T-helper 1 cell treated with Interleukin-12 subunit alpha and Interleukin-12 subunit beta and Interleukin-4 antibody, amounts not matched to agents 30 μg/mL and 1 μg/mL, for 36 hours (primary cell): ENCODE data around the gene WNT4.
"Not testable (repeated sequence)": the region's sequence is repeated elsewhere in the genome, so short reads cannot be mapped to it uniquely, and the experiment has no call there.

Source experiments
- H3K27ac Mint-ChIP-seq: one replicate; pipeline ENCODE4 v1.8.0; 2021; ENCODE audit warnings: mild to moderate bottlenecking, mixed read lengths
- H3K27me3 Mint-ChIP-seq: one replicate; pipeline ENCODE4 v1.8.0; 2021; ENCODE audit warnings: low read depth, mixed read lengths
- H3K36me3 Mint-ChIP-seq: one replicate; pipeline ENCODE4 v1.8.0; 2021; ENCODE audit warnings: low read depth, mixed read lengths
- H3K4me1 Mint-ChIP-seq: one replicate; pipeline ENCODE4 v1.8.0; 2021; ENCODE audit warnings: low read depth, mixed read lengths
- H3K4me3 Mint-ChIP-seq: one replicate; pipeline ENCODE4 v1.8.0; 2021; ENCODE audit warnings: mild to moderate bottlenecking, moderate library complexity, mixed read lengths
- H3K9me3 Mint-ChIP-seq: one replicate; pipeline ENCODE4 v1.8.0; 2021; ENCODE audit warnings: mixed read lengths

The WNT4 gene

DNA sequence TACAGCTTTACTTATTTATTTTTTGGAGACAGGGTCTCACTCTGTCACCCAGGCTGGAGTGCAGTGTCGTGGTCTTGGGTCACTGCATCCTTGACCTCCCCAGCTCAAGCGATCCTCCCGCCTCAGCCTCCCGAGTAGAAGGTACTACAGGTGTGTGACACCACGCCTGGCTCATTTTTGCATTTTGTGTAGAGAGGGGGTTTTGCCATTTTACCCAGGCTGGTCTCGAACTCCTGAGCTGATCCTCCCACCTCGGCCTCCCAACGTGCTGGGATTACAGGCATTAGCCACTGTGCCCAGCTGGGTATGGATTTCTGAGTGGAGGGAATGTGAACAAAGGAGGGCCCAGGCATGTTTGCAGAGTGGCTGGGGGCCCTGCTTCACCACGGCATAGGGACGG is 44.1 kb downstream of the WNT4 start:
- peaks cover 42% of the 10 kb centered on the region for H3K36me3 Mint-ChIP-seq
- peaks cover 38% of the 10 kb centered on the region for H3K4me1 Mint-ChIP-seq

DNA sequence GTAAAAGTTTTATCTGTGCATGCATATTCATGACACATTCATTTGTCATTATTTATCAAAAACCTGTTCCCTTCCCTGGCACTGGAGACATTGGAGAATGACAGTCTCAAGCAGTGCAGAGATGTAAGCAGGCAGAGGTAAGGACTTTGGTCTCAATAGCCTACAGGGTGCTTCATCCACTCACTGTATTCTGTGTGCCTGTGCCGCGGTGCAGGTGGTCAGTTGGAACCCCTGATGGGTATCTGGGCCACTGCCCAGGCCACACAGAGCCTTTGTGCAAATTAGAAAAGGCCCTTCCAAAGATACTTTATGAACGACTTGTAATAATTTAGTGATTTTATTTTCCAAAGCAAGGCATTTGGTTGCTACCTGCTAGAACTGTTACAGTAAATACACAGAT is 46.4 kb downstream of the WNT4 start:
- Mint-ChIP-seq H3K9me3 (no peaks in the 10 kb centered on the region), H3K4me1 (peaks cover 36% of the 10 kb centered on the region), H3K36me3 (peaks cover 43% of the 10 kb centered on the region), H3K27ac (no peak overlapping the region), H3K4me3 (no peak overlapping the region), H3K27me3 (no peaks in the 10 kb centered on the region)

More for the DNA sequence above, 44.1 kb downstream of the WNT4 start:
- H3K27me3 Mint-ChIP-seq, result no peaks in the 10 kb centered on the region
- H3K4me3 Mint-ChIP-seq, result no peak overlapping the region
- no peaks in the 10 kb centered on the region for H3K9me3 Mint-ChIP-seq
- no peak overlapping the region for H3K27ac Mint-ChIP-seq

DNA sequence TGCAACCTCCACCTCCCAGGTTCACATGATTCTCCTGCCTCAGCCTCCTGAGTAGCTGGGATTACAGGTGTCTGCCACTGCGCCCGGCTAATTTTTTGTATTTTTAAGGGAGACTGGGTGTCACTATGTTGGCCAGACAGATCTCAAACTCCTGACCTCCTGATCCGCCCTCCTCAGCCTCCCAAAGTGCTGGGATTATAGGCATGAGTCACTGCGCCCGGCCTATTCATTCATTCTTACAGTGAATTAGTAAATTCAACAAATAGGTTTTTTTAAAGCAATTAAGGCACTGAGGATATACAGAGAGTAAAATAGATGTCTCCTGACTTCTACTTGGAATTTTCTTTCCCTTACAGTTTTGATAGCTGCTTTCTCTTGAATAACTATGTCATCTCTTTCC is 46.9 kb downstream of the WNT4 start:
- no peak overlapping the region for H3K27ac Mint-ChIP-seq

DNA sequence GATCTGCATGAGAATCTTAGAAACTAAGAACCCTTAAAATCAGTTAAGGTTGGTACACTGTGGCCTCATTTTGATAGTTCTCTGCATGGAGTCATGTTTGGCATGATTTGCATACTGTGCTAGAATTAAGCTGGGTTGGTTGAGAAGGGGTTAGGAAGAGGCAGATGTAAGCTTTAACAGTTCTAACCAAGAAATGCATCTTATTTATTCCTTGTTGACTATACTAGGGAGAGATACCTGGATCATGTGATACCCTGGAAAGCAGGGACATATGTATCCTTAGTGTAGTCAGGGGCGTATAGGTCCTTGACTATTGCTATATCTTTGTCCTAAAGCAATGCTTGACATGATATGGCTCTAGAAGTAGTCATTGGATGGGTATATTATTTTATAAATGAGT is 49.4 kb downstream of the WNT4 start:
- H3K27ac Mint-ChIP-seq, result no peak overlapping the region
- peaks cover 50% of the 10 kb centered on the region for H3K36me3 Mint-ChIP-seq
- no peaks in the 10 kb centered on the region for H3K9me3 Mint-ChIP-seq
- H3K4me3 Mint-ChIP-seq, result no peak overlapping the region
- H3K4me1 Mint-ChIP-seq, result peaks cover 54% of the 10 kb centered on the region
- H3K27me3 Mint-ChIP-seq, result no peaks in the 10 kb centered on the region

More for the DNA sequence above, 46.9 kb downstream of the WNT4 start:
- Mint-ChIP-seq H3K36me3 (peaks cover 45% of the 10 kb centered on the region), H3K27me3 (no peaks in the 10 kb centered on the region), H3K4me1 (peaks cover 37% of the 10 kb centered on the region), H3K9me3 (no peaks in the 10 kb centered on the region), H3K4me3 (no peak overlapping the region)

DNA sequence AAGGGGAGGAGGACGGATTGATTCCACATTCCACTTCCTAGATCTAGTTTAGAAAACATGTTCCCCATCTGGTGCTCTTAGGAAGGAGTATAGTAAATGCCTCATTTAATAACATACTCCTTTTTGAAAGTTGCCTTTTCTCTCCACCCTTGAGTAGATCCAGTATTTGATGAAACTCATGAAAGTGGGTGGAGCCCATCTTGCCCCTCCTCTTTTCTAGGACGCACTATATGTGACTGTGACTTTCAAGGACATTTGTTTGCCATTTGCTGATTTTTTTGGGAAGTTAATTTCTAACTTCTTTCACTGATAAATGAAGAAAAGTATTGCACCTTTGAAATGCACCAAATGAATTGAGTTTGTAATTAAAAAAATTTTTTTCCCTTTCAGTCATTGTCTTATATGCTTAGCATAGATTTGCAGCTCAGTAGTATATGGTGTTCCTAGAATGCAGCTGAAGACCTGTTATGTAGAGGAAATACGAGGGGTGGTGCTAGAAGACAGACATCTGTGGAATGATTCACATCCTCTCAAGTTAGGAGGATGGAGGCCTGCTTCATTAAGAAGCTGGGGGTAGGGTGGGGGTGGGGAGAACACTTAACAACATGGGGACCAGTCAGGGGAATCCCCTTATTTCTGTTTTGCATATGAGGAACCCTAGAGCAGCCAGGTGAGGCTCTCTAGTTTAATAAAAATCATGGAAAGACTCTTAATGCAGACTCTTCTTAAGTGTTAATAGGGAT is 50.7 kb downstream of the WNT4 start:
- H3K4me3 Mint-ChIP-seq, result peak overlapping the region; percentile 23
- not testable (repeated sequence) for H3K27me3 Mint-ChIP-seq, H3K9me3 Mint-ChIP-seq
- peaks cover 58% of the 10 kb centered on the region for H3K4me1 Mint-ChIP-seq
- peaks cover 50% of the 10 kb centered on the region for H3K36me3 Mint-ChIP-seq
- H3K27ac Mint-ChIP-seq, result peak overlapping the region; percentile 12

DNA sequence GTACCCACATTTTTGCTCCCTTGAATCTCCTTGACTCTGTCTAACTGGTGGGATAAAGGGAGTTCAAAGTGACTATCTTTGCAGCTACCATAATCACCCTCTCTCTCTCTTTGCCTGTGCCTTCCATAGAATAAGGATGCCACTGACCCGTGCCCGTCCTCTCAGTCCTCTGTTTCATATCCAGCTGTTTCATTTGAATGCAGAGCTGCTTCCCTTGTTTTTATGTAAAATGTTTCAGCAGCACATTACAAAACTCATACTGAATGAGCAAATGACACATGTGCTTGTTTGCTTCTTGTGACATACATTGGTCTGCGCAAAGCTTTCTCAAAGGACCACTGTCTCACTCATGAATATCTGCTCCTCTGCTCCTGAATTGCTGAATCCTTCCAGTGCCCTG is 52.0 kb downstream of the WNT4 start:
- Mint-ChIP-seq H3K27me3 (no peaks in the 10 kb centered on the region), H3K4me1 (peaks cover 62% of the 10 kb centered on the region), H3K27ac (peak overlapping the region; percentile 76), H3K36me3 (peaks cover 51% of the 10 kb centered on the region), H3K9me3 (no peaks in the 10 kb centered on the region), H3K4me3 (peak overlapping the region; percentile 54)

DNA sequence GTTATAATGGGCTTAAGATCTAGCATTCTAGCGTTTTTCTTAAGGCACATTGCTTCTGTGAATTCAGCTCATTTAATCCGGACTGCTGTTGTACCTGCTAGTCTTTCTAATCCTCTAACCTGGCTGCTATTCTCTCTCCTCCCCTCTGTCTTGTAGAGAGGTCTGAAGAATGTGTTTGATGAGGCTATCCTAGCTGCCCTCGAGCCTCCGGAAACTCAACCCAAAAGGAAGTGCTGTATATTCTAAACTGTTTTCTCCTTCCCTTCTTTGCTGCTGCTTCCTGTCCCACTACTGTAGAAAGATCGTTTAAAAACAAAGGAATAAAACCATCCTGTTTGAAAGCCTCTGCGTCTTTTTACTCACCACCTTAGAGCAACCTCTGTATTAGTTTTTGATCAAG is 53.1 kb downstream of the WNT4 start:
- Mint-ChIP-seq H3K4me3 (peak overlapping the region; percentile 66), H3K9me3 (no peaks in the 10 kb centered on the region), H3K4me1 (peaks cover 65% of the 10 kb centered on the region), H3K27ac (peak overlapping the region; percentile 73), H3K36me3 (peaks cover 53% of the 10 kb centered on the region), H3K27me3 (no peaks in the 10 kb centered on the region)

DNA sequence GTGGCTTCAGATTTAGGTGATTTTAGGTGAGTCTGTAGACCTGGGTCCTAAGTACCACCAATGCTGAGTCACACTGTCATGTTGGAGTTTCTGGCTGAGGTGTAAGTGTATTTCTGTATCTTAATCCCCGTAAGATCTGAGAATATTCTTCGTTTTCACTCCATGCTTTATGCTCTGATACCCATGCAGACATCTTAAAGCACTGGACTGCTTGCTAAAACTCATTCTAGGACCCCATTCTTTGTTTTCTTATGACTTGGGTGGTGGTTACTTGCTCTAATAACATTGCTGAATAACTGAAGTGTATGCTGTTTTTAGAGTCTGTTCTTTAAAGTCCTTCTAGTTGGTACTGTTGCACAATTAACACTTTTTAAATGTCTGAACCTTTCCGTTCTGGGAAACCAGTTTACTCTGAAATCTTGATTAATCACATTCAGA is 53.7 kb downstream of the WNT4 start:
- H3K27me3 Mint-ChIP-seq, result no peaks in the 10 kb centered on the region
- H3K9me3 Mint-ChIP-seq, result no peaks in the 10 kb centered on the region
- H3K4me1 Mint-ChIP-seq, result peaks cover 67% of the 10 kb centered on the region
- H3K4me3 Mint-ChIP-seq, result peak overlapping the region; percentile 62
- H3K27ac Mint-ChIP-seq, result peak overlapping the region; percentile 78
- H3K36me3 Mint-ChIP-seq, result peaks cover 54% of the 10 kb centered on the region

DNA sequence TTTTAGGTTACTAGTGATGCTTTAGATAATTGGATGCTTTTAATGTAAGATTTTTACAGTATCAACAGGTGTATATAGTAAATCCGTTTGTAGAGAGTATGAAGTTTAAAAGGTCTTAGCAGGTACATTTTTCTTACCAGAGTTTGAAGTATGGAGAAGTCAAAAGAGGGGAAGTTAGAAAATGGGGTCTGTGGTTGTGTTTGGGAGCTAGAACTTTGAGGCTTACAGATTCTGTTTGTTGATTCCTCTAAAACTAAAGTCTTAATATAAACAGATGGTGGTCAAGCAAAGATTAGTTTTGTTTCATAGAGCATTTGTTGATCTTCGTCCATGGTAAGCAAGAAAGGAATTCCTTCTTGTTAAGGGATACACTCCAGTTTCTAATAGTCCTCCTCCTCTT is 54.6 kb downstream of the WNT4 start:
- Mint-ChIP-seq H3K9me3 (no peaks in the 10 kb centered on the region), H3K27me3 (no peaks in the 10 kb centered on the region), H3K4me1 (peaks cover 66% of the 10 kb centered on the region), H3K36me3 (peaks cover 55% of the 10 kb centered on the region), H3K4me3 (peak overlapping the region; percentile 30), H3K27ac (peak overlapping the region; percentile 78)

DNA sequence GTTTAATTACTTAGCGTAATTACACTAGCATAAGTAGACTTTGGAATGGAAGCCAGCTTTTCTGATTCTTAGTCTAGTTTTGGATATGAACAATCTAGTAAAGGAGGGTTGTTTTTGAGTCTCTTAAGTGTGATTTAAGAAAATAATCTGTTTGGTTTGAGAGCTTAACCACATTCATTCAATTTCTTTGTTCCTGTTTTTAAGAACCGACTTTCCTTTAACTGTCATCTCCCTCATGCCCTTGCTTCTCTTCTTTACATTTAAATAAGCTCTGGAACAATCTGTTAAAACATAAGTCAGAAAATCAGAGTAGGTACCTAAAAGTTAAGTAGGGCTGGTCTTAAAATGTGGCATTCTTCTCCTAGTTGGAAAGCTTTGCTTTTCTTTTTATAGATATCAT is 62.7 kb downstream of the WNT4 start:
- Mint-ChIP-seq H3K4me3 (no peak overlapping the region), H3K4me1 (peaks cover 55% of the 10 kb centered on the region), H3K27me3 (no peaks in the 10 kb centered on the region), H3K27ac (no peak overlapping the region), H3K36me3 (peaks cover 51% of the 10 kb centered on the region), H3K9me3 (no peaks in the 10 kb centered on the region)

DNA sequence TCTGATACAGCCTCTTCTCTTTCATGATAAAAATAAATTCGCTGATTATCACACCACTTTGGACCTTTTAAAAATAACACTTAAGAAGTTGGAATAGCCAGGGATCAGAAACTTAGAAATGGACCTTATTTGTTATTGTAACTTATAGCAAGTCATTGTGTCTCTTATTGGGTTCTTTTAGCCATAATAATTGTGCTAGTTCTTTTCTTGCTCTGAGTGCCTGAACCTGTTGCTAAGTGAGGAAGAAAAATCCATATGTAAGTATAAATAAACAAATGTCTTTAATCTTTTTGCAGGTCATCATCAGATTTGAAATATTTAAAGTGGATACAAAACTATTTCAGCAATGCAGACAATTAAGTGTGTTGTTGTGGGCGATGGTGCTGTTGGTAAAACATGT is 64.8 kb downstream of the WNT4 start:
- Mint-ChIP-seq H3K4me3 (no peak overlapping the region), H3K9me3 (no peaks in the 10 kb centered on the region), H3K27me3 (no peaks in the 10 kb centered on the region), H3K36me3 (peaks cover 45% of the 10 kb centered on the region), H3K27ac (no peak overlapping the region), H3K4me1 (peaks cover 55% of the 10 kb centered on the region)

DNA sequence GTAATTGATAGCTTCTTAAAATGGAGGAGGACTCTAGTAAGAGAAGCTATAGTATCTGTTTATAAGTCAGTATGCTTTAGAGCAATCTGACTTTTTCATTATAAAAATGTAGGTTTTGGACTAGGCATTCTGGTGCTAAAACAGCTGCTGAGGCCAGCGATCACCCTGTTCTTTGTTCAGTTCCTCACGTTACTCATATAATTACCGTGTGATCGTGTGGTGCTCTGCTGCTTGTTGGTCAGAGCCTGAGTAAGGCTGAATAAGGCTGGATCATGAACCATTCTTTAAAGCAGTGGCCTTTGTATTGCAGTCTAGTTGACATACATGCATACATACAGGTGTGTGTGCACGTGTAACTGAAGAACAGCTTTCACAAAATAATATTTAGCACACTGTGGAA is 65.2 kb downstream of the WNT4 start:
- no peaks in the 10 kb centered on the region for H3K27me3 Mint-ChIP-seq
- H3K27ac Mint-ChIP-seq, result no peak overlapping the region
- peaks cover 45% of the 10 kb centered on the region for H3K36me3 Mint-ChIP-seq
- H3K9me3 Mint-ChIP-seq, result no peaks in the 10 kb centered on the region
- H3K4me3 Mint-ChIP-seq, result no peak overlapping the region
- H3K4me1 Mint-ChIP-seq, result peaks cover 55% of the 10 kb centered on the region

DNA sequence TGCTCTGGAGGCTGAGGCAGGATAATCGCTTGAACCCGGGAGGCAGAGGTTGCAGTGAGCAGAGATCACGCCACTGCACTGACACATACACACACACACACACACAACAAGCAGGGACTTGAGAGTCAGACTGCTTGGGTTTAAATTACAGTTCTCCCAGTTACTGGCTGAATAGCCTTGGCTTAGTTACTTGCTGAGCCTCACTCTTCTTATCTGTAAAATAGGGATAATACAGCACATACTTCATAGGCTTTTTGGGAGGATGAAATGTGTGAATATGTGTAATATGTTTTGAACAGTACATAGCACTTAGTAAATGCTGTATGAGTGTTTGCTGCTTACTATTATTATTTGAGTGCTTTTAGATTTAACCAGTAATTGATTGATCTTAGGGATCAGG is 66.6 kb downstream of the WNT4 start:
- no peak overlapping the region for H3K4me3 Mint-ChIP-seq
- peaks cover 52% of the 10 kb centered on the region for H3K4me1 Mint-ChIP-seq
- no peaks in the 10 kb centered on the region for H3K9me3 Mint-ChIP-seq
- H3K36me3 Mint-ChIP-seq, result peaks cover 42% of the 10 kb centered on the region
- H3K27me3 Mint-ChIP-seq, result no peaks in the 10 kb centered on the region
- no peak overlapping the region for H3K27ac Mint-ChIP-seq

DNA sequence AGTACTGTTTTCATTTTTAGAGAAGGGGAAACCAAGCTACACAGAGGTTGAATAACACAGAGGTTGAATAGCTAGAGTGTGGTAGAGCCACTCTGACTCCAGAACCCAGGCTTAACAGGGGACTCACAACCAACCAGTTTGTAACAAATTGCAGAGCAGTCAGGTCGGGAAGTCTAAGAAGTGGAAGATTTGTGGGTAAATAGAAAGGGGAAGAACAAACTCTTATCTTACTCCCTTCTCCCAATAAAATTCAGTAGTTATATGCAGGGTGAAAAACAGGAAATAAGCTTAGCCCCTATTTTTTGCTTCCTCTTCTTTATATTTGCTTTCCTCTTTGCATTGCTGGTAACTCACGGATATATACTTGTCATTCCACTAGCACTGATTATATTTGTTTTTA is 67.2 kb downstream of the WNT4 start:
- H3K27me3 Mint-ChIP-seq, result no peaks in the 10 kb centered on the region
- peak overlapping the region; percentile 21 for H3K4me3 Mint-ChIP-seq
- peak overlapping the region; percentile 17 for H3K27ac Mint-ChIP-seq
- H3K36me3 Mint-ChIP-seq, result peaks cover 40% of the 10 kb centered on the region
- no peaks in the 10 kb centered on the region for H3K9me3 Mint-ChIP-seq
- H3K4me1 Mint-ChIP-seq, result peaks cover 53% of the 10 kb centered on the region

DNA sequence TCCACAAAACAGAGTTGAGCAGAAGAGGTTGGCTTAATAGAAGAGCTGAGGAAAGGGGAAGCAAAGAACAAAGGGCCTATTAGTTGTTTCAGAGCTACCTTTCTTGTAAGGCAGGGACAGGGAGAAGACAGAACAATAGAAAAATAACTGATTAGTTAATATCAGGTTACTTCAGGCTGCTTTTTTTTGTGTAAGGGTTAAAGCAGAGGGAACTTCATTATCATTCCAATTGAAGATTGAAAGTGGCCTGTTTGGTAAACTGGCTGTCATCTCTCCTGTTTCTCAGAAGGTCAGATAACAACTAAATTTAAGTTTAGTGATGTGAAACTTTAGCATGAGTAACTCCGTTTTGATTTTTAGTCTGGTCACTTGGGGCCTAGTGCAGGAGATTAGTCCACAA is 68.1 kb downstream of the WNT4 start:
- peaks cover 43% of the 10 kb centered on the region for H3K36me3 Mint-ChIP-seq
- no peaks in the 10 kb centered on the region for H3K27me3 Mint-ChIP-seq
- no peaks in the 10 kb centered on the region for H3K9me3 Mint-ChIP-seq
- H3K4me3 Mint-ChIP-seq, result no peak overlapping the region
- H3K27ac Mint-ChIP-seq, result no peak overlapping the region
- H3K4me1 Mint-ChIP-seq, result peaks cover 55% of the 10 kb centered on the region
